A549 (cell line): ENCODE results near the gene GRIK2. TPM values are rescaled to one million over a fixed set of nuclear protein-coding genes. Genes with fewer than 3 reads are reported as not detected.

Experiments used
- ATAC-seq, 2 experiments: fragments of 200-7000 bp in 1 of 2; fragments of >200 bp in 1 of 2; cut with Nextera tagmentation in 1 of 2; cut with Tn5 transposase in 1 of 2; 3 replicates each; pipeline versions ENCODE4 v1.8.0 to v1.9.1; 2018 to 2020; ENCODE audit warnings: mild to moderate bottlenecking in 1 of 2, moderate library complexity in 1 of 2
- CTCF ChIA-PET: fragments of 300-600 bp; sonication (Branson Sonifier 250); formaldehyde crosslinking; extraction: SDS; loops from one replicate; lab custom pipeline; 2021; ENCODE audit warnings: antibody characterized with exemption, inconsistent platforms; lab: Yijun Ruan, JAX
- POLR2A ChIA-PET: fragments of 350-600 bp; formaldehyde crosslinking; extraction: SDS; loops from one replicate; lab custom pipeline; 2021; ENCODE audit warnings: antibody characterized with exemption, inconsistent platforms; lab: Yijun Ruan, JAX
- DNase-seq, 2 experiments: peaks; one replicate each; pipeline versions ENCODE4 v3.0.0 to v3.0.0-alpha.2; 2011 to 2016; ENCODE audit warnings: low read depth in 1 of 2, low spot score in 1 of 2
- FAIRE-seq: peaks from 2 replicates; lab custom pipeline; 2011; peaks lifted over from hg19 to GRCh38; lab: Jason Lieb, UNC
- H3K27ac ChIP-seq, 2 experiments: fragments of >200 bp; sonication (Bioruptor Twin); formaldehyde crosslinking; 3 replicates each; pipeline ENCODE4 v1.5.1; 2016 to 2017
- H3K4me1 ChIP-seq: fragments of >200 bp; sonication (Bioruptor Twin); formaldehyde crosslinking; 3 replicates; pipeline ENCODE4 v1.6.1; 2016
- H3K4me2 ChIP-seq: fragments of >200 bp; sonication (Bioruptor Twin); formaldehyde crosslinking; 3 replicates; pipeline ENCODE4 v1.6.1; 2016
- H3K4me3 ChIP-seq: fragments of >200 bp; sonication (Bioruptor Twin); formaldehyde crosslinking; 3 replicates; pipeline ENCODE4 v1.5.1; 2016
- H3K9me3 ChIP-seq: fragments of >200 bp; sonication (Bioruptor Twin); formaldehyde crosslinking; 3 replicates; pipeline ENCODE4 v1.6.1; 2016
- BHLHE40 ChIP-seq: IDR thresholded peaks from 2 replicates; pipeline ENCODE4 v1.6.1; 2012; ENCODE audit warnings: low read depth, low read length, inconsistent platforms
- CEBPB ChIP-seq, 2 experiments: fragments of >200 bp in 1 of 2; sonication (Bioruptor Twin) in 1 of 2; formaldehyde crosslinking in 1 of 2; IDR thresholded peaks; 2 replicates each; pipeline ENCODE4 v1.6.1; 2012 to 2016
- CHD2 ChIP-seq: fragments of 150-350 bp; IDR thresholded peaks from 2 replicates; pipeline ENCODE4 v1.6.1; 2014; ENCODE audit warnings: low read length; ENCODE audit not compliant: partially characterized antibody
- ESRRA ChIP-seq: fragments of 150-350 bp; IDR thresholded peaks from 2 replicates; pipeline ENCODE4 v1.6.1; 2014; ENCODE audit warnings: mild to moderate bottlenecking, low read length, borderline replicate concordance
- FOSB ChIP-seq: fragments of 250-450 bp; sonication (Bioruptor Pico); IDR thresholded peaks from 2 replicates; pipeline ENCODE4 v1.5.0; 2020; ENCODE audit warnings: mild to moderate bottlenecking, moderate library complexity
- GATA3 ChIP-seq: IDR thresholded peaks from 2 replicates; pipeline ENCODE4 v1.6.1; 2012; ENCODE audit warnings: borderline replicate concordance
- HOXB13 ChIP-seq: fragments of 250-450 bp; sonication (Bioruptor Pico); IDR thresholded peaks from 2 replicates; pipeline ENCODE4 v1.5.0; 2020; ENCODE audit warnings: low read depth, mild to moderate bottlenecking, moderate library complexity
- KDM1A ChIP-seq: fragments of 200-600 bp; sonication (generic); IDR thresholded peaks from 2 replicates; pipeline ENCODE4 v1.6.1; 2016; ENCODE audit warnings: low read depth, mild to moderate bottlenecking
- NFE2L2 ChIP-seq: fragments of 150-350 bp; conservative IDR thresholded peaks from 2 replicates; pipeline ENCODE4 v1.6.1; 2014; ENCODE audit warnings: low read length
- NR3C1 ChIP-seq: fragments of >200 bp; sonication (Bioruptor Twin); formaldehyde crosslinking; IDR thresholded peaks from 3 replicates; pipeline ENCODE4 v1.6.1; 2017
- PHF8 ChIP-seq: fragments of 200-600 bp; sonication (generic); IDR thresholded peaks from 2 replicates; pipeline ENCODE4 v1.6.1; 2016; ENCODE audit warnings: low read depth, mild to moderate bottlenecking, antibody characterized with exemption, moderate library complexity, borderline replicate concordance
- POLR2AphosphoS2 ChIP-seq: conservative IDR thresholded peaks from 2 replicates; pipeline ENCODE4 v1.6.1; 2012; ENCODE audit warnings: low read length, improper control_type of control experiment, inconsistent platforms
- RFX5 ChIP-seq: fragments of 450-650 bp; IDR thresholded peaks from 2 replicates; pipeline ENCODE4 v1.7.1; 2014; ENCODE audit warnings: antibody characterized with exemption, mild to moderate bottlenecking, moderate library complexity
- RNF2 ChIP-seq: fragments of 200-600 bp; sonication (generic); IDR thresholded peaks from 2 replicates; pipeline ENCODE4 v1.6.1; 2016; ENCODE audit warnings: low read depth, mild to moderate bottlenecking, antibody characterized with exemption, moderate library complexity, borderline replicate concordance
- ZC3H11A ChIP-seq: fragments of 450-650 bp; IDR thresholded peaks from 2 replicates; pipeline ENCODE4 v1.6.1; 2014; ENCODE audit warnings: antibody characterized with exemption, mild to moderate bottlenecking
- ZFP36 ChIP-seq: fragments of 450-650 bp; IDR thresholded peaks from 2 replicates; pipeline ENCODE4 v1.6.1; 2014; ENCODE audit warnings: borderline replicate concordance; ENCODE audit not compliant: partially characterized antibody
- ZSCAN20 ChIP-seq: fragments of 250-450 bp; sonication (Bioruptor Pico); IDR thresholded peaks from 2 replicates; pipeline ENCODE4 v1.8.0; 2022; ENCODE audit warnings: mild to moderate bottlenecking, moderate library complexity
- WGBS: methylation state at CpG from one replicate; pipeline ENCODE4 v1.1.6; 2017; ENCODE audit errors: missing lambda C conversion rate; 5-methylcytosine and 5-hydroxymethylcytosine counted together
- polyA plus RNA-seq, 4 experiments: library from polyadenylated mRNA; depleted of rRNA in 3 of 4; stranded (reverse); fragments of >200 nt; fragmentation: RNase III in 1 of 4; extraction: RNeasy Plus Mini Kit Qiagen cat#74134 plus additional on column Dnase treatment in 1 of 4; gene quantifications; 2 replicates in 3 of 4; 3 replicates in 1 of 4; pipeline ENCODE4 v1.2.3, GENCODE V29; 2011 to 2017
- TF ChIP-seq, protein P1 (sequence below): fragments of 250-450 bp; sonication (Bioruptor Pico); IDR thresholded peaks from 2 replicates; pipeline ENCODE4 v1.5.0; 2021; ENCODE audit warnings: mild to moderate bottlenecking, moderate library complexity, borderline replicate concordance
- TF ChIP-seq, protein P2 (sequence below): IDR thresholded peaks from 2 replicates; pipeline ENCODE4 v1.6.1; 2012
- TF ChIP-seq, protein P3 (sequence below): IDR thresholded peaks from 2 replicates; pipeline ENCODE4 v1.6.1; 2012; ENCODE audit warnings: low read depth, borderline replicate concordance

Gene GRIK2
- polyA plus RNA-seq, 2 of the 4 experiments (the other 2 are of a cell fraction), result 0.56 to 0.65 TPM

DNA sequence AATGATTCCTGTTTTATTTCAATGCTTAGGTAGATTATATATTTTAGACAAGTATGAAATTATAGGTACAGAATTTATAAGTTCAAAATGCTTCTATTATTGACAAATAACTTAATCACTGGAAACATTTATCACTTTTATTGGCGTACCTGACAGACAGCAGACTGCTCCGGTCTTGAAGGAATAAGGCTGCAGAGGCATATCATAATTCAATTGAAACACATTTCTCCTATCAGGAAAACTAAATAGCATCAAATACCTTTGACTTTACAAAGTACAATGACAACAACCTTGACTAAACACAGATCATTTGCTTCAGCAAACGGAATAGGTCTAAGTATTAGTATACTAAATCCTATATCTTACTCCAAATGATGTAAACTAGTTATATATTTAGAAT is 91.3 kb downstream of the GRIK2 start (continued):
- TF ChIP-seq NR3C1 (no peak), ZSCAN20 (CRISPR knock-in tag) (no peak)

DNA sequence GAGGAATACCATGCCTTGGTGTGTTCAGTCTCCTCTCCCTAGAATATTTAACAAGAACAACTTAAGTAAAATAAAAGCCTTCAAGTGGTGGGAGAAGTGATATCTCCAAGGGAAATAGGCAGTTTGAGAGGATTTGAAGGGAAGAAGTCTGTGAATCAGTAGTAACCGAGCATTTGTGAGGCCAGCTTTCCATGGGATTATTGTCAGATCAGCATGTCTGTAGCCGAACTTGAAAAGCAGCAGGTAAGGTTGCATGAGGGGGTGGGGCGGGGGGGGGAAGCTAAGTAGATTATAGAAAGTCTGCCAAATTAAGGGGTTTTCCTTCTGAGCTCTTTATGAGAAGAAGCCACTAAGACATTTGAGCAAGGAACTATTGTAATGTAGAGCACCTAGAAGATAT is 92.6 kb downstream of the GRIK2 start:
- 7% methylated on average over 3 of the region's 3 CpGs for WGBS
- ChIA-PET CTCF (no interaction called here), POLR2A (no interaction called here)
- Histone ChIP-seq H3K4me1 (no peaks in the 10 kb centered on the region), H3K27ac (no peak overlapping the region), H3K4me3 (no peak overlapping the region), H3K4me2 (no peak overlapping the region), H3K9me3 (no peaks in the 10 kb centered on the region)
- ATAC-seq, result no peak
- TF ChIP-seq NR3C1, result no peak
- TF ChIP-seq, protein P1, sequence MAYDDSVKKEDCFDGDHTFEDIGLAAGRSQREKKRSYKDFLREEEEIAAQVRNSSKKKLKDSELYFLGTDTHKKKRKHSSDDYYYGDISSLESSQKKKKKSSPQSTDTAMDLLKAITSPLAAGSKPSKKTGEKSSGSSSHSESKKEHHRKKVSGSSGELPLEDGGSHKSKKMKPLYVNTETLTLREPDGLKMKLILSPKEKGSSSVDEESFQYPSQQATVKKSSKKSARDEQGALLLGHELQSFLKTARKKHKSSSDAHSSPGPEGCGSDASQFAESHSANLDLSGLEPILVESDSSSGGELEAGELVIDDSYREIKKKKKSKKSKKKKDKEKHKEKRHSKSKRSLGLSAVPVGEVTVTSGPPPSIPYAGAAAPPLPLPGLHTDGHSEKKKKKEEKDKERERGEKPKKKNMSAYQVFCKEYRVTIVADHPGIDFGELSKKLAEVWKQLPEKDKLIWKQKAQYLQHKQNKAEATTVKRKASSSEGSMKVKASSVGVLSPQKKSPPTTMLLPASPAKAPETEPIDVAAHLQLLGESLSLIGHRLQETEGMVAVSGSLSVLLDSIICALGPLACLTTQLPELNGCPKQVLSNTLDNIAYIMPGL (CRISPR knock-in tag), result no peak
- no peak for TF ChIP-seq CEBPB (IDR thresholded peaks at IDR 0.05)
- TF ChIP-seq BHLHE40, result no peak
- no peak for TF ChIP-seq ESRRA
- FAIRE-seq, result no peak
- DNase-seq, result no peak

DNA sequence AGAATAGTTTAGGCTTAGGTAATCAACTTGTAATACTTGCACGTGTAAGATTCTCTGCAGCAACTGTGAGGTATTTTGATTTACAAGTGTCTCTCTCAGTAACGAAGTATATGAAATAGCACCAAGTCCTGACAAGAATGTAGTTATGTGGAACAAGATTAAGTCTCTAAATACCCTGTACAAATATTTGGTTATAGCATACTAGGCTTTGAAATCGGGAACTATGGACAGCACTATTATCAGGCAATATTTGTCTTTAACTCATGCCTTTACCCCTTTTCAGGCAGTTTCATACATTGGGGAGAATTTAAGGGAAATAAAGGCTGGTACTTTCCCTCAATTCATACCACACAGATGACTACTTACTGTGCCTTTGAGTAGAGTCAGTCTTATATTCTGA is 93.2 kb downstream of the GRIK2 start:
- ATAC-seq (no peak), DNase-seq (no peak), FAIRE-seq (no peak)
- ChIA-PET POLR2A (no interaction called here), CTCF (no interaction called here)
- WGBS, result 11% methylated on average over 3 of the region's 3 CpGs
- H3K9me3 ChIP-seq, result no peaks in the 10 kb centered on the region
- H3K4me3 ChIP-seq, result no peak overlapping the region
- H3K4me2 ChIP-seq, result no peak overlapping the region
- TF ChIP-seq KDM1A (no peak), NFE2L2 (no peak), RNF2 (no peak), ZC3H11A (no peak), RFX5 (no peak), NR3C1 (no peak), HOXB13 (CRISPR knock-in tag) (no peak), CHD2 (no peak), FOSB (CRISPR knock-in tag) (no peak), GATA3 (no peak), ZFP36 (no peak), PHF8 (no peak), POLR2AphosphoS2 (no peak)
- TF ChIP-seq, protein P2, sequence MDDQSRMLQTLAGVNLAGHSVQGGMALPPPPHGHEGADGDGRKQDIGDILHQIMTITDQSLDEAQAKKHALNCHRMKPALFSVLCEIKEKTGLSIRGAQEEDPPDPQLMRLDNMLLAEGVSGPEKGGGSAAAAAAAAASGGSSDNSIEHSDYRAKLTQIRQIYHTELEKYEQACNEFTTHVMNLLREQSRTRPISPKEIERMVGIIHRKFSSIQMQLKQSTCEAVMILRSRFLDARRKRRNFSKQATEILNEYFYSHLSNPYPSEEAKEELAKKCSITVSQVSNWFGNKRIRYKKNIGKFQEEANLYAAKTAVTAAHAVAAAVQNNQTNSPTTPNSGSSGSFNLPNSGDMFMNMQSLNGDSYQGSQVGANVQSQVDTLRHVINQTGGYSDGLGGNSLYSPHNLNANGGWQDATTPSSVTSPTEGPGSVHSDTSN, result no peak
- TF ChIP-seq, protein P1 (CRISPR knock-in tag), result no peak
- TF ChIP-seq, protein P3, sequence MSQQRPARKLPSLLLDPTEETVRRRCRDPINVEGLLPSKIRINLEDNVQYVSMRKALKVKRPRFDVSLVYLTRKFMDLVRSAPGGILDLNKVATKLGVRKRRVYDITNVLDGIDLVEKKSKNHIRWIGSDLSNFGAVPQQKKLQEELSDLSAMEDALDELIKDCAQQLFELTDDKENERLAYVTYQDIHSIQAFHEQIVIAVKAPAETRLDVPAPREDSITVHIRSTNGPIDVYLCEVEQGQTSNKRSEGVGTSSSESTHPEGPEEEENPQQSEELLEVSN, result no peak
- H3K27ac ChIP-seq, result no peak overlapping the region
- no peaks in the 10 kb centered on the region for H3K4me1 ChIP-seq
